Measurements from ENCODE around the gene ZNF236. TPM values are rescaled to one million over a fixed set of nuclear protein-coding genes. Genes with fewer than 3 reads are reported as not detected.
A peak's percentile ranks its signal among the peaks of the same experiment; 100 is the strongest.
"Not testable (repeated sequence)": the region's sequence is repeated elsewhere in the genome, so short reads cannot be mapped to it uniquely, and the experiment has no call there.

Gene ZNF236
- polyA plus RNA-seq, 4 donors: 1.4 to 6.1 (median 2.3) TPM

DNA sequence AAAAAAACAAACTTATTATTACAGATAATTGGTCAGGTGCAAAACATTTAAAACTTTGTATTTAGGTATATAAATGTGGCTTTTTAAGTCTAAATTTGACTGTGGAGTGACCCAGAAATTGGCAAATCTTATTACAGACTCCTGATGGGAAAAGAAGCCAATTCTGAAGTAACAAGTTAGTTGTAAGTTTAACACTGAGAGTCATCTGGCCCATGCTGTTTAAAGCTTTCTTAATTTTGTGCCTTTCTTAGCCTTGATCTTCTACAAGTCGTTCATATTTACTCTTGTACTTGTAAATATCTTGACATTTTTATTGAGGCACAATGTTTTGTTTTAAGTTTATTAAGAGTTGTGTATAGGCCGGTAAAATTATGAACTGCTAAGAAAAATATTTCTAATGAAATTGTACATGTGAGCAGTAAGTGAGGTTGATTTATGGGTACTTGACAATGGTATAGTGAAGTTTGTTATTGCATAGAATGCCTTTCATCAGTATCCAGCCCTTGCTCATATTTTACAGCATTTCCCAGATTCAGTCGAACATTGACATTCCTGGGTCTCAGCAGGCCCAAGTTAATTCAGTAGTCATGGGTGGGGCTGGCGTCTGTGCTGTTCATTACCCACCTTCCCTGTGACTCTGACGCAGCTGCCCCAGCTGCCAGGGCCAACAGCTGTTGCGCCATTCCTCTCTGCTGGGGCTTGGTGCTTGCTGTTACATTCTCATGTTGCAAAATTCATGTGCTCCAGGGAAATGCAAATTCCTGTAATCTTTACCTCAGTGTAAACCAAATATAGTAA, 121.4 kb downstream of the ZNF236 start:
- FAIRE-seq: no peak
- H3K27ac ChIP-seq (ENCODE audit: low read depth in 1 of 3, low read length in 2 of 3): no peak overlapping the region
- H3K4me1 ChIP-seq (ENCODE audit: control insufficient read depth in 3 of 3, insufficient read depth in 2 of 3, low read depth in 1 of 3, low read length in 2 of 3): no peaks in the 10 kb centered on the region
- peaks cover 1 to 32% (median 2%) of the 10 kb centered on the region in 3 donors for H3K36me3 ChIP-seq (ENCODE audit: control insufficient read depth in 3 of 3, insufficient read depth in 2 of 3, low read depth in 1 of 3, low read length in 3 of 3)
- WGBS, 3 donors: 87 to 94% (median 89%) methylated on average over 6 of the region's 6 CpGs
- no peak for DNase-seq
- H3K4me3 ChIP-seq (ENCODE audit: low read depth in 1 of 3, low read length in 3 of 3): no peak overlapping the region
- peaks cover 0 to 6% of the 10 kb centered on the region in 2 donors for H3K9me3 ChIP-seq (ENCODE audit: control insufficient read depth in 2 of 2, insufficient read depth in 1 of 2, low read depth in 1 of 2, low read length in 1 of 2)
- H3K27me3 ChIP-seq (ENCODE audit: control insufficient read depth in 3 of 3, insufficient read depth in 3 of 3, low read length in 3 of 3): no peaks in the 10 kb centered on the region

DNA sequence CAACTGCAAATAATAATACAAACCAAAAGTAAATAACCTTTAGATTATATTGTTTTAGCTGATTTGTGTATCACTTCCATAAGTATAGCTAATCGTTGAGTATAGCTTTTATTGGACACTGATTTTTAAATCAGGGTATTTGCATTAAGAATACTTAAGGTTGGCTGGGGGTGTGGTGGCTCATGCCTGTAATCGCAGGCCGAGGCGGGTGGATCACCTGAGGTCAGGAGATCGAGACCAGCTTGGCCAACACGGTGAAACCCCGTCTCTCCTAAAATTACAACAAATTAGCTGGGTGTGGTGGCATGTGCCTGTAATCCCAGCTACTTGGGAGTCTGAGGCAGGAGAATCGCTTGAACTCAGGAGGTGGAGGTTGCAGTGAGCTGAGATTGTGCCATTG, 122.0 kb downstream of the ZNF236 start:
- FAIRE-seq: not testable (repeated sequence)
- WGBS, 3 donors: 89 to 97% (median 91%) methylated on average over 8 of the region's 8 CpGs

DNA sequence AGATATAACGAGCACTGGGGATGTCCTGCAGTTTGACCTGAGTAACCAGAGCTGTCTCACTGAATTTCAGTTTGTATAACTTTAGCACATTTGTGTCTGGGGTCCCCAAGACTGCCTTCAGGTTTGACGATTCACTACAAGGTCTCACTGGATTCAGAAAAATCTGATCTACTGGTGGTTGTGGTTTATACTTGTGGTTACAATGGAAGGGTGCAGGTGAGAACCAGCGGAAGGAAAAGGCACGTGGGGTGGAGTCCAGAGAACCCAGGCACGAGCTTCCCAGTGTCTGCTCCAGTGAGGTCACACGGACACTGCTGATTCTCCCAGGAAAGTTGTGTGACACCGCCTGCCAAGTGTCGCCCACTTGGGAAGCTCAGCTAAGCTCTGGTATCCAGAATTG, 126.0 kb downstream of the ZNF236 start:
- Histone ChIP-seq H3K4me3 (ENCODE audit: low read depth in 1 of 3, low read length in 3 of 3) (no peak overlapping the region), H3K4me1 (ENCODE audit: control insufficient read depth in 3 of 3, insufficient read depth in 2 of 3, low read depth in 1 of 3, low read length in 2 of 3) (peaks cover 0 to 3% (median 1%) of the 10 kb centered on the region in 3 donors), H3K27ac (ENCODE audit: low read depth in 1 of 3, low read length in 2 of 3) (no peak overlapping the region), H3K9me3 (ENCODE audit: control insufficient read depth in 2 of 2, insufficient read depth in 1 of 2, low read depth in 1 of 2, low read length in 1 of 2) (peaks cover 0 to 6% of the 10 kb centered on the region in 2 donors), H3K27me3 (ENCODE audit: control insufficient read depth in 3 of 3, insufficient read depth in 3 of 3, low read length in 3 of 3) (no peaks in the 10 kb centered on the region), H3K36me3 (ENCODE audit: control insufficient read depth in 3 of 3, insufficient read depth in 2 of 3, low read depth in 1 of 3, low read length in 3 of 3) (peaks cover 0 to 31% (median 2%) of the 10 kb centered on the region in 3 donors)
- DNase-seq: no peak
- FAIRE-seq: no peak
- WGBS, 3 donors: 82 to 91% (median 86%) methylated on average over 8 of the region's 8 CpGs

More for the DNA sequence above, 122.0 kb downstream of the ZNF236 start:
- H3K27me3 ChIP-seq (ENCODE audit: control insufficient read depth in 3 of 3, insufficient read depth in 3 of 3, low read length in 3 of 3); H3K27ac ChIP-seq (ENCODE audit: low read depth in 1 of 3, low read length in 2 of 3); H3K4me1 ChIP-seq (ENCODE audit: control insufficient read depth in 3 of 3, insufficient read depth in 2 of 3, low read depth in 1 of 3, low read length in 2 of 3); DNase-seq; H3K9me3 ChIP-seq (ENCODE audit: control insufficient read depth in 2 of 2, insufficient read depth in 1 of 2, low read depth in 1 of 2, low read length in 1 of 2); H3K4me3 ChIP-seq (ENCODE audit: low read depth in 1 of 3, low read length in 3 of 3): not testable (repeated sequence)
- peaks cover 0 to 28% (median 2%) of the 10 kb centered on the region in 3 donors for H3K36me3 ChIP-seq (ENCODE audit: control insufficient read depth in 3 of 3, insufficient read depth in 2 of 3, low read depth in 1 of 3, low read length in 3 of 3)

DNA sequence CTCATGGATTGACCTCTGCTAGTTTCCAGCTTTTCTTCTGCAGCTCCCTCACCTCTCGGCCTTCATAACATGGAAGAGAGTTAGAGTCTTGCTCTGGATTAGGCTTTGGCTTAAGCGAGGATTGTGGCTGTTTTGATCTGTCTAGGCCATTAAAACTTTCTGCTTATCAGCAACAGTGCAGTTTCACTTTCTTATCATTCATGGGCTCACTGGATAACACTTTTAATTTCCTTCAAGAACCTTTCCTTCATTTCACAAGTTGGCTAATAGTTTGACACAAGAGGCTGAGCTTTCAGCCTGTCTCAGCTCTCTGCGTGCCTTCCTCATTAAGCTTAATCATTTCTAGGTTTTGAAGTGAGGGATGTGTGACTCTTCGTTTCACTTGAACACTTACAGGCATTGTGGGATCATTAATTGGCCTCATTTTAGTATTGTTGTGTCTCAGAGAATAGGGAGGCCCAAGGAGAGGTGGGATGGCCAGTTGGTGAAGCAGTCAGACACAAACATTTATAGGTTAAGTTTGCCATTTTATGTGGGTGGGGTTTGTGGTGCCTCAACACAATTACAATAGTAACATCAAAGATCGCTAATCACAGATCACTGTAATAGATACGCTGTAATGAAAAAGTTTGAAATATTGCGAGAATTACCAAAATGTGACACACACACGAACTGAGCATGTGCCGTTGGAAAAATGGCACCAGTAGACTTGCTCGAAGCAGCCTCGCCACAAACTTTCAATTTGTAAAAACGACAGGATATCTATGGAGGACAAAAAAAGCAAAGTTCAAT, 129.3 kb downstream of the ZNF236 start:
- WGBS, 3 donors: 67 to 81% (median 69%) methylated on average over 12 of the region's 12 CpGs
- H3K27me3 ChIP-seq (ENCODE audit: control insufficient read depth in 3 of 3, insufficient read depth in 3 of 3, low read length in 3 of 3): no peaks in the 10 kb centered on the region
- H3K27ac ChIP-seq (ENCODE audit: low read depth in 1 of 3, low read length in 2 of 3): no peak overlapping the region
- no peaks in the 10 kb centered on the region for H3K9me3 ChIP-seq (ENCODE audit: control insufficient read depth in 2 of 2, insufficient read depth in 1 of 2, low read depth in 1 of 2, low read length in 1 of 2)
- H3K36me3 ChIP-seq (ENCODE audit: control insufficient read depth in 3 of 3, insufficient read depth in 2 of 3, low read depth in 1 of 3, low read length in 3 of 3): peaks cover 0 to 41% (median 2%) of the 10 kb centered on the region in 3 donors
- DNase-seq (peak; percentile 11 to 65), FAIRE-seq (no peak)
- H3K4me3 ChIP-seq (ENCODE audit: low read depth in 1 of 3, low read length in 3 of 3): no peak overlapping the region
- peaks cover 0 to 4% (median 3%) of the 10 kb centered on the region in 3 donors for H3K4me1 ChIP-seq (ENCODE audit: control insufficient read depth in 3 of 3, insufficient read depth in 2 of 3, low read depth in 1 of 3, low read length in 2 of 3)

DNA sequence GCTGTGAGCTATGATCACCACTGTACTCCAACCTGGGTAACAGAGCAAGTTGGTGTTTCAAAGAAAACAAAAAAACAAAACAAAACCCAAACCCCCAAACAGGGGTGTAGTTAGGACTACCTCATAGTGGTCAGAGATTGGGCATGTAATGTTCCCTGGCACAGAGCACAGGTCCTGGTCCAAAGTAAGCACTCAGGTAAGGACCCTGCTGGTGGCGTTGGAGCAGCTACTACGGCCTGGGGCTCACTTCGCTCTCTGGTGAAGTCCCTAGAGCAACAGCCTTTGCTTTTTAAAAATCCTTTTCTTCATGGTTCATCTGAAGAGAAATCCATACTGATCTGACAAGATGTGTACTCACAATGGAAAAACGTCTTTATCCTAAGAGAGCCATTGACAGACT, 130.4 kb downstream of the ZNF236 start:
- H3K4me1 ChIP-seq (ENCODE audit: control insufficient read depth in 3 of 3, insufficient read depth in 2 of 3, low read depth in 1 of 3, low read length in 2 of 3): peaks cover 2 to 4% (median 3%) of the 10 kb centered on the region in 3 donors
- H3K9me3 ChIP-seq (ENCODE audit: control insufficient read depth in 2 of 2, insufficient read depth in 1 of 2, low read depth in 1 of 2, low read length in 1 of 2): no peaks in the 10 kb centered on the region
- FAIRE-seq (no peak), DNase-seq (no peak)
- no peak overlapping the region for H3K4me3 ChIP-seq (ENCODE audit: low read depth in 1 of 3, low read length in 3 of 3)
- H3K27me3 ChIP-seq (ENCODE audit: control insufficient read depth in 3 of 3, insufficient read depth in 3 of 3, low read length in 3 of 3): no peaks in the 10 kb centered on the region
- 90 to 92% (median 92%) methylated on average over 4 of the region's 4 CpGs for WGBS, 3 donors
- H3K27ac ChIP-seq (ENCODE audit: low read depth in 1 of 3, low read length in 2 of 3): no peak overlapping the region
- H3K36me3 ChIP-seq (ENCODE audit: control insufficient read depth in 3 of 3, insufficient read depth in 2 of 3, low read depth in 1 of 3, low read length in 3 of 3): peaks cover 0 to 43% (median 0%) of the 10 kb centered on the region in 3 donors

DNA sequence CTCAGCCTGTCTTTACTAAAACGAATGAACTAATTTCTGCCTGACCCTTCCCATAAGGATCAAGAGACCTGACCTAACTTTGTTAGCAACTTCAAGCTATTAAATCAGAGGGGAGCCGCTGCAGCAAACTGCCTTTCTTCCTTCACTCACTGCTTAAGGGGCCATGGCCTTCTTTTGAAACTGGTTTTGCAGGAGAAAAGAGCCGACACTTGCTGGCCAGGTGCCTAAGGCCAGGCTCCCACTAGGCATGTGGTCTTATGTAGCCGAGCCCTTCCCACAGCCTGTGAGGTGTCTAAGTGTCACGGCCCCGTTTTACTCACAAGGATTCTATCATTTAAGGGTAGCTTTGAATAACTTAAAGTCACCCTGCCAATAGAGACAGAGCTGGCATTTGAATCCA, 130.8 kb downstream of the ZNF236 start:
- Histone ChIP-seq H3K4me1 (ENCODE audit: control insufficient read depth in 3 of 3, insufficient read depth in 2 of 3, low read depth in 1 of 3, low read length in 2 of 3) (peaks cover 2 to 4% (median 3%) of the 10 kb centered on the region in 3 donors), H3K4me3 (ENCODE audit: low read depth in 1 of 3, low read length in 3 of 3) (no peak overlapping the region), H3K27ac (ENCODE audit: low read depth in 1 of 3, low read length in 2 of 3) (no peak overlapping the region), H3K9me3 (ENCODE audit: control insufficient read depth in 2 of 2, insufficient read depth in 1 of 2, low read depth in 1 of 2, low read length in 1 of 2) (no peaks in the 10 kb centered on the region), H3K27me3 (ENCODE audit: control insufficient read depth in 3 of 3, insufficient read depth in 3 of 3, low read length in 3 of 3) (no peaks in the 10 kb centered on the region), H3K36me3 (ENCODE audit: control insufficient read depth in 3 of 3, insufficient read depth in 2 of 3, low read depth in 1 of 3, low read length in 3 of 3) (peaks cover 0 to 47% (median under 1%) of the 10 kb centered on the region in 3 donors)
- FAIRE-seq (no peak), DNase-seq (no peak)
- 80 to 82% (median 82%) methylated on average over 6 of the region's 6 CpGs for WGBS, 3 donors

DNA sequence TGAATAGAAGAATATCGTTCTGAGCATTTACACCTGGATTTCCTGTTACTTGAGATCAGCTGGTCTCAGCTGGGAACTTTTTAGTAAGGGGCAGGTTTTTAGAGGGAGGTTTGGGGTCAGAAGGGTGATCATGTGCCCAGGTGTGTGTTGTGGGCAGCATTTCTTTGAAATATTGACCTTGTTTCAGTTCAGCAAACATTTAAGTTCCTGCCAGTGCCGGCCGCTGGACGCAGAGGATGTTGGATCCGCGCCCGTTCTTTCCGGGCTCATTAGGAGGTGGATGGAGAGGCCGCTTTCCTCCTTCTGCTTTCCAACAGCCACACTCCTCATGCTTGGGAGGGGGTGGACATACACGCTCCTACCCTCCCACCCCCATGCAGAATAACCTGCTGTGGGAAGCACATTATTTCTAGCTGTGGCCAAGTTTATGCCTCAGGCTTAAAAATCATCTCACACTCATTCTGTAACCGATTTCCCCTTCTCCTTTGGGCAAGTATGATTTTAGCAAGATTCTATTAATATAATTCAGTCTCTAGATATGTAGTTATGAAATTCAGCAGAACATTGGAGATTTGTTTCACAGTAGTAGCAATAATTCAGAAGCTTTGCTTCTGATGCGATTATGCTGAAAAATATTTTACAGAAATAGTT, 131.4 kb downstream of the ZNF236 start:
- peaks cover 2 to 4% (median 3%) of the 10 kb centered on the region in 3 donors for H3K4me1 ChIP-seq (ENCODE audit: control insufficient read depth in 3 of 3, insufficient read depth in 2 of 3, low read depth in 1 of 3, low read length in 2 of 3)
- 57 to 79% (median 72%) methylated on average over 12 of the region's 12 CpGs for WGBS, 3 donors
- H3K27ac ChIP-seq (ENCODE audit: low read depth in 1 of 3, low read length in 2 of 3): no peak overlapping the region
- peaks cover 0 to 48% (median 2%) of the 10 kb centered on the region in 3 donors for H3K36me3 ChIP-seq (ENCODE audit: control insufficient read depth in 3 of 3, insufficient read depth in 2 of 3, low read depth in 1 of 3, low read length in 3 of 3)
- FAIRE-seq (no peak), DNase-seq (no peak)
- H3K27me3 ChIP-seq (ENCODE audit: control insufficient read depth in 3 of 3, insufficient read depth in 3 of 3, low read length in 3 of 3): no peaks in the 10 kb centered on the region
- H3K9me3 ChIP-seq (ENCODE audit: control insufficient read depth in 2 of 2, insufficient read depth in 1 of 2, low read depth in 1 of 2, low read length in 1 of 2): no peaks in the 10 kb centered on the region
- no peak overlapping the region for H3K4me3 ChIP-seq (ENCODE audit: low read depth in 1 of 3, low read length in 3 of 3)

DNA sequence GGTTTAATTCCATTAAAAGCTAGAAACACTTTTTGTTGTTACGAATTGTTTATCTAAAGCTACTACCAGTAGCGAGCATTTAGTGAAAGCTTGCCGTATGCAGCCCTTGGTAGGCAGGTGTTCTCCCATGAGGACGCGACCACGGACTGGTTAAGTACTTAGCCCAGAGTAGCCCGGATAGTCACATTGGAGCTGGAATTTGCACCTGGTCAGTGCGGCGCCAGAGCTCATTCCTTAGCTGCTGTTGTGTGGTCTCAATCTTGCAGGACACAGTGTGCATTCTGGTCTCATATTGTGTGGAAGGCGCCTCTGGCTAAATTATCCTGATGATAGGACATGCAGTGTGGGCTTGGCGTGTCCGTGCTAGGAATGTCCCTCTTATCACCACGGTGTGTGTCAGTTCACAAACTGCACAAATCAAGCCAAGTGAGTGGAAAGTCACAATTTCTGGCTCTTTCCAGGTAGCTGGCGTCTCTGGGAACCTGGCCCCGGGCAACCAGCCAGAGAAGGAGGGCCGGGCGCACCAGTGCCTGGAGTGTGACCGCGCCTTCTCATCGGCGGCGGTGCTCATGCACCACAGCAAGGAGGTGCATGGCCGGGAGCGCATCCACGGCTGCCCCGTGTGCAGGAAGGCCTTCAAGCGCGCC, 133.3 kb downstream of the ZNF236 start:
- H3K27me3 ChIP-seq (ENCODE audit: control insufficient read depth in 3 of 3, insufficient read depth in 3 of 3, low read length in 3 of 3): no peaks in the 10 kb centered on the region
- 57 to 94% (median 77%) methylated on average over 28 of the region's 28 CpGs for WGBS, 3 donors
- peaks cover 2 to 4% (median 3%) of the 10 kb centered on the region in 3 donors for H3K4me1 ChIP-seq (ENCODE audit: control insufficient read depth in 3 of 3, insufficient read depth in 2 of 3, low read depth in 1 of 3, low read length in 2 of 3)
- H3K4me3 ChIP-seq (ENCODE audit: low read depth in 1 of 3, low read length in 3 of 3): no peak overlapping the region
- DNase-seq (peak in 1 of 2 donors; percentile 56), FAIRE-seq (no peak)
- H3K27ac ChIP-seq (ENCODE audit: low read depth in 1 of 3, low read length in 2 of 3): no peak overlapping the region
- H3K36me3 ChIP-seq (ENCODE audit: control insufficient read depth in 3 of 3, insufficient read depth in 2 of 3, low read depth in 1 of 3, low read length in 3 of 3): peaks cover 2 to 59% (median 7%) of the 10 kb centered on the region in 3 donors
- H3K9me3 ChIP-seq (ENCODE audit: control insufficient read depth in 2 of 2, insufficient read depth in 1 of 2, low read depth in 1 of 2, low read length in 1 of 2): no peaks in the 10 kb centered on the region

Data from small intestine (tissue), 7 donors.